ENCODE measurements around the gene BUD13. TPM values are rescaled to one million over a fixed set of nuclear protein-coding genes. Genes with fewer than 3 reads are reported as not detected.

The BUD13 gene
- total RNA-seq, 1 donor from 2014 or later = 16.9 TPM

GRCh38 chr11:116710001-116710674 is 62.6 kb downstream of the BUD13 start:
- Mint-ChIP-seq H3K27me3 (ENCODE audit: unreplicated experiment) (peaks cover 10% of the 10 kb centered on the region), H3K4me3 (ENCODE audit: unreplicated experiment) (no peak overlapping the region), H3K27ac (ENCODE audit: unreplicated experiment) (no peak overlapping the region), H3K4me1 (ENCODE audit: unreplicated experiment) (peaks cover 3% of the 10 kb centered on the region), H3K9me3 (ENCODE audit: unreplicated experiment) (no peaks in the 10 kb centered on the region), H3K36me3 (ENCODE audit: low read depth, unreplicated experiment) (no peaks in the 10 kb centered on the region)
- no peak for DNase-seq (ENCODE audit: low spot score)
- no peak for TF ChIP-seq CTCF (IDR thresholded peaks at IDR 0.05; ENCODE audit: unreplicated experiment)

- no peak overlapping the region for H3K27ac Mint-ChIP-seq (ENCODE audit: unreplicated experiment)
- no peaks in the 10 kb centered on the region for H3K9me3 Mint-ChIP-seq (ENCODE audit: unreplicated experiment)
- H3K4me3 Mint-ChIP-seq (ENCODE audit: unreplicated experiment) = no peak overlapping the region
- H3K27me3 Mint-ChIP-seq (ENCODE audit: unreplicated experiment) = peaks cover 9% of the 10 kb centered on the region
- H3K36me3 Mint-ChIP-seq (ENCODE audit: low read depth, unreplicated experiment) = no peaks in the 10 kb centered on the region
- TF ChIP-seq CTCF (IDR thresholded peaks at IDR 0.05; ENCODE audit: unreplicated experiment) = no peak
- no peak for DNase-seq (ENCODE audit: low spot score)
- peaks cover 3% of the 10 kb centered on the region for H3K4me1 Mint-ChIP-seq (ENCODE audit: unreplicated experiment)
These were observed 65.0 kb downstream of the BUD13 start for GRCh38 chr11:116707746-116708145.

- H3K36me3 Mint-ChIP-seq (ENCODE audit: low read depth, unreplicated experiment) = no peaks in the 10 kb centered on the region
- H3K27ac Mint-ChIP-seq (ENCODE audit: unreplicated experiment) = no peak overlapping the region
- H3K9me3 Mint-ChIP-seq (ENCODE audit: unreplicated experiment) = no peaks in the 10 kb centered on the region
These were observed 65.6 kb downstream of the BUD13 start for GRCh38 chr11:116707161-116707629.

GRCh38 chr11:116703421-116703820 is 69.4 kb downstream of the BUD13 start:
- peaks cover 8% of the 10 kb centered on the region for H3K27me3 Mint-ChIP-seq (ENCODE audit: unreplicated experiment)
- H3K4me3 Mint-ChIP-seq (ENCODE audit: unreplicated experiment) = no peak overlapping the region
- DNase-seq (ENCODE audit: low spot score) = no peak
- H3K4me1 Mint-ChIP-seq (ENCODE audit: unreplicated experiment) = peaks cover 3% of the 10 kb centered on the region
- no peak for TF ChIP-seq CTCF (IDR thresholded peaks at IDR 0.05; ENCODE audit: unreplicated experiment)
- H3K9me3 Mint-ChIP-seq (ENCODE audit: unreplicated experiment) = no peaks in the 10 kb centered on the region
- no peak overlapping the region for H3K27ac Mint-ChIP-seq (ENCODE audit: unreplicated experiment)
- H3K36me3 Mint-ChIP-seq (ENCODE audit: low read depth, unreplicated experiment) = no peaks in the 10 kb centered on the region

More at GRCh38 chr11:116707161-116707629, 65.6 kb downstream of the BUD13 start:
- peaks cover 3% of the 10 kb centered on the region for H3K4me1 Mint-ChIP-seq (ENCODE audit: unreplicated experiment)
- H3K4me3 Mint-ChIP-seq (ENCODE audit: unreplicated experiment) = no peak overlapping the region
- no peak for TF ChIP-seq CTCF (IDR thresholded peaks at IDR 0.05; ENCODE audit: unreplicated experiment)
- no peak for DNase-seq (ENCODE audit: low spot score)
- peaks cover 8% of the 10 kb centered on the region for H3K27me3 Mint-ChIP-seq (ENCODE audit: unreplicated experiment)

- no peak for DNase-seq (ENCODE audit: low spot score)
- no peak overlapping the region for H3K27ac Mint-ChIP-seq (ENCODE audit: unreplicated experiment)
- peaks cover 3% of the 10 kb centered on the region for H3K4me1 Mint-ChIP-seq (ENCODE audit: unreplicated experiment)
- no peak for TF ChIP-seq CTCF (IDR thresholded peaks at IDR 0.05; ENCODE audit: unreplicated experiment)
- H3K27me3 Mint-ChIP-seq (ENCODE audit: unreplicated experiment) = peaks cover 7% of the 10 kb centered on the region
- H3K4me3 Mint-ChIP-seq (ENCODE audit: unreplicated experiment) = no peak overlapping the region
- H3K36me3 Mint-ChIP-seq (ENCODE audit: low read depth, unreplicated experiment) = no peaks in the 10 kb centered on the region
- H3K9me3 Mint-ChIP-seq (ENCODE audit: unreplicated experiment) = no peaks in the 10 kb centered on the region
These were observed 69.9 kb downstream of the BUD13 start for GRCh38 chr11:116702772-116703385.
